Esophagus mucosa (tissue), 1 donor: ENCODE measurements around the gene FBXL13. TPM values are rescaled to one million over a fixed set of nuclear protein-coding genes. Genes with fewer than 3 reads are reported as not detected.
"Not testable (repeated sequence)": the region's sequence is repeated elsewhere in the genome, so short reads cannot be mapped to it uniquely, and the experiment has no call there.

ENCODE experiments used
- ATAC-seq: fragments of 200-7000 bp; cut with Tn5 transposase; one replicate; pipeline ENCODE4 v1.9.1; 2020
- total RNA-seq: library from RNA; stranded (reverse); gene quantifications from one replicate; pipeline ENCODE4 v1.2.4, GENCODE V29; 2023
- donor health status: DM: yes; HTN: yes; CAD: no.

Gene FBXL13
- total RNA-seq, 1 donor from 2014 or later: 0.36 TPM

DNA sequence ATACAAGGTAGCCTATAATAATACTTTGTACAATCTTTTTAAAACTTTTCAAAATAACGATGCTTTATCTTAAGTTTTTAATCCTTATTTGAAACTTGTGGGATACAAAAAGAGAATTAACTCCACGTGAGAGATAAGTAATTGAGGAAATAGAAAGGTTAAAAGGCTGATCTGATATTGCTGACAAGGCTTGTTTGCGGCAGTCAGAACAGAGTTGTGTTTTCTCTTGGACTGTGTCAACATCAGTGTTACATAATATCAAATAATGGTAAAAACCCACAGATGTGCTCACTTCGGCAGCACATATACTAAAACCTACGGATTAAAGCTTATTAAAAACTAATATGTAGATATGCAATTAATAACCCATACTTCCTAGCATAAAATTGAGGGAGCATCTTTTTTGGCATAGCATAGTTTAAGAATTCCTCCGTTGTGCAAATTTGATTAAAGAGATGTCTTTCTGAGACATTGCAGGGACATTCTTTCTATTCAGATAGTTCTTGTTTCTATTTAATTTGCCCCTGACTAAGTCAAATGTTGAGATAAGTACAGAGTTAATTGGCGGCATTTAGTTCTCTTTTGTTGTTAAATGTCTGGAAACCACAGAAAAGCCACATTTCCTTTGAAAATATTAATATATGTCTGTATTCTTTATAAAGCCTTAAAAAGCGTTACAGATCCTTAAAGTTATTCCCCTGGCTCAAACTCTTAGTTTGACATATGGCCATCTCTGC lies 262.5 kb downstream of the FBXL13 start:
- no peak for ATAC-seq

- ATAC-seq: no peak
Observed at GRCh38 chr7:102810916-102811315, 263.7 kb downstream of the FBXL13 start.

DNA sequence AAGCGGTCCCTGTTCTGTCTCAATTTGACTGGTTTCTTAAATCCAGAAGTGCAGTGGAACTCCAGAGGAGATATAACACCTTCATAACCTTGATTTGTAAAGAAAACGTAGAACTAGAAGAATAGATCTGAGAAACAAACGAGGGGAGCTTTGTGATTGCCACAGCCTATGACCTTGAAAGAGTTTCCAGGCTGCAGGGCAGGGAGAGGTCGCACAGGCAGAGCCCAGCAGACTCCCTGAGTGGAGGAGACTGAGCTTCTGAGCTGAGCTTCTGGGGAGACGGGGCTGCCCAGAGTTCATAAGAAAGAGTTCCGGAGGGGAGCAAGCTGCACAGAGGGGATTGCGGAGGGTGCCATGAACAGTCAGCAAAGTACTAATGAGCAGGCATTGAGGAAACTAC lies 268.0 kb downstream of the FBXL13 start:
- ATAC-seq: no peak

GRCh38 chr7:102795987-102796595 lies 278.5 kb downstream of the FBXL13 start:
- not testable (repeated sequence) for ATAC-seq

DNA sequence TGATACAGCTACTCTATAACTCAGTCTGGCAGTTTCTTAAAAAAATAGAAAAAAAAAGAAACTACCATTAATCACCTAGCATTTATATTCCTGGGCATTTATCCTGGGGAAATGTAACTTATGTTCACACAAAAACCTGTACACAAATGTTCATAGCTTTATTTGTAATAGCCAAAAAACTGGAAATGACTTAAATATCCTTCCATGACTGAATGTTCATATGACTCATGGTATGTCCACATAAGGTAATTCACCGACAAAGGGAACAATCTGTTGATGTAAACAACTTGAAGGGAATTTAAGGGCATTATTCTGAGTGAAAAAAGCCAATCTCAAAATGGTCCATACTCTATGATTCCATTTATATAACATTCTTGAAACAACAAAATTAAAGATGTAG lies 280.0 kb downstream of the FBXL13 start:
- not testable (repeated sequence) for ATAC-seq

GRCh38 chr7:102791831-102792230 lies 282.8 kb downstream of the FBXL13 start:
- ATAC-seq: not testable (repeated sequence)

DNA sequence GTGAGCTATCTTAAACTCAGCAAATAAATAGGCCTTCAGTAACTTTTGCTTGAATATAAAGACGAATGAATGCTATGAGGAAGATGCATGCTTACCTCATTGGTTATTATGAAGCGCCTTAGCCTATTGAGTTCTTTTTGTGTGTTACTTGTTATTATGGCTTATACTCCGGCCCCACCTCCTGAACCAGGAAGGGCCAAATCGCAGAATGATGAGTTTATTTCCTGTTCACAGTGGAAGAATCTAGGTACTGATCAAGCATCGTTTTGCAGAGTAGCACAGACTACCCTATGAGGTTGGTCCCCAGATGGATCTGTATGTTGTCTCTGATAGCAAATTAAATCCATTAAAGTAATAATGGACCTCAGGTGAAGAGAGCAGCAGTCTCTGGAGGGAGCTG lies 283.2 kb downstream of the FBXL13 start:
- ATAC-seq: not testable (repeated sequence)

DNA sequence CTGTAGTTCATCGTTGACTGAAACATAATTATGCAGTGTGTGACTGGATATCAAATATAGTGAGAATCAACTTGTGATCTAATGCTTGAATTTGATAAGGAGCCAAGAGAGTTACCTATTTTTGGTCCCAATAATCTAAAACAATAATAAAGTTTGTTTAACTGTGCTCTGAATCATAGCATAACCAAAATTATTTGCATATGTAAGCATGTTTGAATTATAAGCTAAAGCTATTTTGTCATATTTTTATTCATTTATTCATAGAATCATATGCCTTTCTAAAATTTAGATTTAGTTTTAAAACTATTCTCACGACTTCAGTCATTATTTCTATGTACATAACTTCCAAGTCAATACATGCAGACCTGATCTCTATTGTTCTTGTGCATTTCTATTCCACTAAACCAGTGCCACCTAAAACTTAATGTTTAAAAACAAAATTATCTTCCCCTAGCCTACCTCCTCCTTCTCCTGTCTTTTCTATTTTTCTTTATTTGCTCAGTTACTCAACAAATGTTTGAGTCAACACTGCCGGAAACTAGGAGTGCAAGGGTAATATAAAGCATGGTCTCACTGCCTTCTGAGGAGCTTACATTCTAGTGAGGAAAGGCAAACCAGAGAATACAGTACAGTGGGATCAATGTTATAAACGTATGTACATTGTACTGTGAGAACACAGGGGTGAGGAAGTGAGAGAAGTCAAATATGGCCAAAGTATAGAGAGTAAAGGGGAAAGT lies 284.1 kb downstream of the FBXL13 start:
- ATAC-seq: not testable (repeated sequence)

DNA sequence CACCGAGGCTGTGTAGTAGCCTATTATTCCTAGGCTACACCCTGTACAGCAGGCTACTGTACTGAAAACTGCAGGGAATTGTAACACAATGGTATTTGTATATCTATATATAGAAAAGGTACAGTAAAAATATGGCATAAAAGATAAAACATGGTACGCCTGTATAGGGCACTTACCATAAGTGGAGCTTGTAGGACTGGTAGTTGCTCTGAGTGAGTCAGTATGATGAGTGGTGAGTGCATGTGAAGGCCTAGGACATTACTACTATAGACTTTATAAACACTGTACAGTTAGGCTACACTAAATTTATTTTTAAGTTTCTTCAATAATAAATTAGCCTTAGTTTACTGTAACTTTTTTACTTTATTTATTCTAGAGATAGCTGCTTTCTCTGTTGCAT lies 285.8 kb downstream of the FBXL13 start:
- ATAC-seq: not testable (repeated sequence)

GRCh38 chr7:102780926-102781325 lies 293.7 kb downstream of the FBXL13 start:
- ATAC-seq: not testable (repeated sequence)

DNA sequence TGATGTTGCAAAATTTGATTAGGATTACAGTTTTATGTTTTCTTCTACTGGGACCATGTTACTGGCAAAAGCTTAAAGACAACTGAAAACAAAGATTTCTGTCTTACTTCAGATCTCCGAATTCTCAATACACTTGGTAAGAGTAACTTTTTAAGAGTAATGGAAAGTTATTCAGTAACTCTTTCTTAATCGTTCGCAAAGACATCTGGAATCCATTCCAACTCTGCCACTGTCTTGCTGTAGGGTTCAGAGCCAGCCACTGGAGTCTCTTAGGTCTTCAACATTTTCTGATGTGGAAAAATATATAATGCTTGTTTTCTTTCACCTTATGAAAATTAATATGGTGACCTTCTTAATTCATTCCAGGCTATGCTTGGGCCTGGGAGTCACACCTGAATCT lies 295.9 kb downstream of the FBXL13 start:
- not testable (repeated sequence) for ATAC-seq

GRCh38 chr7:102776217-102776616 lies 298.4 kb downstream of the FBXL13 start:
- ATAC-seq: not testable (repeated sequence)

DNA sequence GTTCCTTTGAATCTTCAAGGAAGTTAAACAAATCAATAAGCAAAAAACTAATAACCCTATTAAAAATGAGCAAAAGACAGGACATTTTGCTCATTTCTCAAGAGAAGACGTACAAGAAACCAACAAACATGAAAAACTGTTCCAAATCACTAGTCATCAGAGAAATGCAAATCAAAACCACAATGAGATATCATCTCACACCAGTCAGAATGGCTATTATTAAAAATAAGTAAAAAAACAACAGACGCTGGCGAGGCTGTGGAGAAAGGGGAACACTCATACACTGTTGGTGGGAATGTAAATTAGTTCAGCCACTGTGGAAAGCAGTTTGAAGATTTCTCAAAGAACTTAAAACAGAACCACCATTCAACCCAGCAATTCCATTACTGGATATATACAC lies 304.1 kb downstream of the FBXL13 start:
- ATAC-seq: not testable (repeated sequence)

DNA sequence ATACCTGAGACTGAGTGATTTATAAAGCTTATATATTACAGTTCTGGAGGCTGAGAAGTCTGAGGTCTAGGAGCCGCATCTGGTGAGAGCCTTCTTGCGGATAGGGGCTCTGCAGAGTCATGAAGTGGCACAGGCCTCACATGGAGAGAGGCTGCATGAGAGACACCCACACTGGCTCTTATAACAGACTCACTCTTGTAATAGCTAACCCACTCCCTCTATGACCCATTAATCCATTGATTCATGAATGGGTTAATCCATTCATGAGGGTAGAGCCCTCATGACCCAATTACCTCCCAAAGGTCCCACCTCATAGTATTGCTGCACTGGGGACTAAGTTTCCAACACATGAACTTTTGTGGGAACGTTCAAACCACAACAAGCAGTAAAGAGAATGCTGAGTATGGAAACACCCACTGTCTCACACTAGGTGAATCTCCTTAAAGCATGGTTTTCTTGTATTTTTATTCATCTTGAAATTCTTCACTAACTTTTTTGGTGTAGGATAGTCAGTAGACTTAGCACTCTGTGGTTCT lies 304.9 kb downstream of the FBXL13 start:
- not testable (repeated sequence) for ATAC-seq

- ATAC-seq: not testable (repeated sequence)
Observed at GRCh38 chr7:102763295-102763905, 311.2 kb downstream of the FBXL13 start.

Other genes starting within 250 kb of the FBXL13 start
- gene LRRC17, start 161.8 kb downstream of the FBXL13 start, total RNA-seq: 0.32 TPM
- 32.4 TPM for gene ARMC10, start 344 bp upstream of the FBXL13 start, total RNA-seq
- 3.3 TPM for gene NAPEPLD, start 74.3 kb upstream of the FBXL13 start, total RNA-seq
- 42.0 TPM for gene PMPCB, start 222.6 kb upstream of the FBXL13 start, total RNA-seq